Vagina (tissue), 2 donors: ENCODE measurements around the gene PLEKHG2. TPM values are rescaled to one million over a fixed set of nuclear protein-coding genes. Genes with fewer than 3 reads are reported as not detected.

ENCODE experiments used
- DNase-seq, 2 donors: peaks; one replicate each; pipeline ENCODE4 v3.0.0-alpha.2; 2017; ENCODE audit errors: extremely low spot score in 2 of 2
- H3K27ac ChIP-seq: fragments of 200-600 bp; sonication (generic); one replicate; pipeline ENCODE4 v1.5.1; 2019
- H3K27me3 ChIP-seq: fragments of 200-600 bp; sonication (generic); one replicate; pipeline ENCODE4 v1.5.1; 2019
- H3K36me3 ChIP-seq, 2 donors: fragments of 200-600 bp; sonication (generic); one replicate each; pipeline ENCODE4 v1.5.1; 2017 to 2019
- H3K4me1 ChIP-seq: fragments of 200-600 bp; sonication (generic); one replicate; pipeline ENCODE4 v1.5.1; 2019
- H3K4me3 ChIP-seq, 2 donors: fragments of 200-600 bp; sonication (generic); 1 replicate in 1 of 2; 2 replicates in 1 of 2; pipeline ENCODE4 v1.5.1; 2016 to 2019
- H3K9me3 ChIP-seq: fragments of 200-600 bp; sonication (generic); one replicate; pipeline ENCODE4 v1.5.1; 2019
- POLR2A ChIP-seq, 2 donors: fragments of 450-650 bp; IDR thresholded peaks; one replicate each; pipeline ENCODE4 v1.6.1; 2017; ENCODE audit warnings: antibody characterized with exemption in 2 of 2, mild to moderate bottlenecking in 2 of 2, moderate library complexity in 2 of 2
- POLR2AphosphoS5 ChIP-seq, 2 donors: sonication (generic); formaldehyde crosslinking; IDR thresholded peaks; one replicate each; pipeline ENCODE4 v1.9.0; 2017; ENCODE audit warnings: antibody characterized with exemption in 2 of 2, mild to moderate bottlenecking in 2 of 2, low read depth in 1 of 2; ENCODE audit not compliant: insufficient read depth in 1 of 2
- intact Hi-C: fragments of 100-400 bp; cut with DNase I; formaldehyde crosslinking; loops from one replicate; pipeline ENCODE4 v1.15.1; 2023
- total RNA-seq: library from RNA; depleted of rRNA; stranded (reverse); fragments of >200 nt; gene quantifications from one replicate; pipeline ENCODE4 v1.2.3, GENCODE V29; 2016
- TF ChIP-seq, protein P1 (sequence below), 3 experiments: fragments of 450-650 bp in 2 of 3; fragments of 200-600 bp in 1 of 3; sonication (generic) in 1 of 3; IDR thresholded peaks; one replicate each; pipeline ENCODE4 v1.5.1; 2017 to 2019; ENCODE audit warnings: antibody characterized with exemption in 3 of 3, mild to moderate bottlenecking in 2 of 3, moderate library complexity in 2 of 3

Gene PLEKHG2
- total RNA-seq, 1 donor from 2014 or later, result 18.9 TPM

DNA sequence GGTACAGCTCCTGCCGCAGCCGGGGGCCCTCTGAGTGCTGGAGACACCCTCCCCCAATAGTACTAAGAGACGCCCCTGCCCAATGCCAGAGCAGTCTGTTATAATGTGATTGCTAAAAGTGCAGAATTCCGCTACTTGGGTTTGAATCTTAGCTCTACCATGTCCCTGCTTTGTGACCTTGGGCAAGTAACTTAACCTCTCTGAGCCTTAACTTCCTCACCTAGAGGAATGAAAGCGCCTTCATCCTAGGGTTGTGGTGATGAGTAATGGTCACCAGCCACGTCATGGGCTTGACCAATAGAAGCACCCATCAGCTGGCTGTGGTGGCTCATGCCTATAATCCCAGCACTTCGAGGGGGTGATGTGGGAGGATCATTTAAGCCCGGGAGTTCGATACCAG is 6.5 kb downstream of the PLEKHG2 start:
- Histone ChIP-seq H3K4me3 (no peak overlapping the region), H3K36me3 (peaks cover 0 to 37% of the 10 kb centered on the region in 2 donors), H3K4me1 (peaks cover 30% of the 10 kb centered on the region), H3K27ac (no peak overlapping the region), H3K9me3 (no peaks in the 10 kb centered on the region), H3K27me3 (no peaks in the 10 kb centered on the region)
- TF ChIP-seq POLR2A (IDR thresholded peaks at IDR 0.05) (no peak), POLR2AphosphoS5 (IDR thresholded peaks at IDR 0.05; ENCODE audit: insufficient read depth in 1 of 2, low read depth in 1 of 2) (no peak)
- TF ChIP-seq, protein P1, sequence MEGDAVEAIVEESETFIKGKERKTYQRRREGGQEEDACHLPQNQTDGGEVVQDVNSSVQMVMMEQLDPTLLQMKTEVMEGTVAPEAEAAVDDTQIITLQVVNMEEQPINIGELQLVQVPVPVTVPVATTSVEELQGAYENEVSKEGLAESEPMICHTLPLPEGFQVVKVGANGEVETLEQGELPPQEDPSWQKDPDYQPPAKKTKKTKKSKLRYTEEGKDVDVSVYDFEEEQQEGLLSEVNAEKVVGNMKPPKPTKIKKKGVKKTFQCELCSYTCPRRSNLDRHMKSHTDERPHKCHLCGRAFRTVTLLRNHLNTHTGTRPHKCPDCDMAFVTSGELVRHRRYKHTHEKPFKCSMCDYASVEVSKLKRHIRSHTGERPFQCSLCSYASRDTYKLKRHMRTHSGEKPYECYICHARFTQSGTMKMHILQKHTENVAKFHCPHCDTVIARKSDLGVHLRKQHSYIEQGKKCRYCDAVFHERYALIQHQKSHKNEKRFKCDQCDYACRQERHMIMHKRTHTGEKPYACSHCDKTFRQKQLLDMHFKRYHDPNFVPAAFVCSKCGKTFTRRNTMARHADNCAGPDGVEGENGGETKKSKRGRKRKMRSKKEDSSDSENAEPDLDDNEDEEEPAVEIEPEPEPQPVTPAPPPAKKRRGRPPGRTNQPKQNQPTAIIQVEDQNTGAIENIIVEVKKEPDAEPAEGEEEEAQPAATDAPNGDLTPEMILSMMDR (IDR thresholded peaks at IDR 0.05), result no peak
- intact Hi-C loops, result no loop called here
- DNase-seq, result no peak

DNA sequence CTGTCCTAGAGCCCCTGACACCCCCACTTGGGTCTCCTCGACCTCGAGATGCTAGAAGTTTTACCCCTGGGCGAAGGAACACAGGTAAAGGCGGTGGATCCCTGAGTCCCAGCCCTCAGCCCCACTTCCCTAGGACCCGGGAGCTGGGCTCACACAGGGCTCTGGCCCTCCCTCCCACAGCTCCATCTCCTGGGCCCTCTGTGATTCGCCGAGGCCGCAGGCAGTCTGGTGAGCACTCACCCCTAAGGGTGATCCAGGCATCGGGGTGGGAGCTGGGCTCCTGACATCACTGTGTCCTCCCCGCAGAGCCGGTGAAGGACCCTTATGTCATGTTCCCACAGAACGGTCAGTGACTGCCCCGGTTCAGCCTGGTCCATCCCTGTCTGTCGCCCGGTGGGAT is 8.3 kb downstream of the PLEKHG2 start:
- no peak for DNase-seq
- Histone ChIP-seq H3K4me3 (no peak overlapping the region), H3K27me3 (no peaks in the 10 kb centered on the region), H3K27ac (no peak overlapping the region), H3K9me3 (no peaks in the 10 kb centered on the region), H3K4me1 (peaks cover 12% of the 10 kb centered on the region), H3K36me3 (peaks cover 0 to 36% of the 10 kb centered on the region in 2 donors)
- TF ChIP-seq, protein P1 (IDR thresholded peaks at IDR 0.05), result no peak
- no peak for TF ChIP-seq POLR2A (IDR thresholded peaks at IDR 0.05)
- TF ChIP-seq POLR2AphosphoS5 (IDR thresholded peaks at IDR 0.05; ENCODE audit: insufficient read depth in 1 of 2, low read depth in 1 of 2), result no peak
- intact Hi-C loops, result no loop called here

DNA sequence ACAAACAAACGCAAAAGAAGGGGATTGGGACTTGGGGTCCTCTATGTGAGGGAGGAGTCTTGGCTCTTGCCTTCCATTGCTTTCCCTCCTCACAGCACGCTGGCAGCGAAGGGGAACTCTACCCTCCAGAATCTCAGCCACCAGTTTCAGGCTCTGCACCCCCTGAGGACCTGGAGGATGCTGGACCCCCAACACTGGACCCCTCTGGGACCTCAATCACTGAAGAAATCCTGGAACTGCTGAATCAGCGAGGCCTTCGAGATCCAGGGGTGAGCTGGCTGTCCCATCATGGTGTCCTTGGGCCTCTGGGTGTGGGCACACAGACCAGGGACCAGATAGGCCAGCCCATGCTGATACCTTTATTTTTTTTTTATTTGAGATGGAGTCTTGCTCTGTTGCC is 9.6 kb downstream of the PLEKHG2 start:
- TF ChIP-seq, protein P1 (IDR thresholded peaks at IDR 0.05), result no peak
- TF ChIP-seq POLR2AphosphoS5 (IDR thresholded peaks at IDR 0.05; ENCODE audit: insufficient read depth in 1 of 2, low read depth in 1 of 2), result no peak
- no peak for TF ChIP-seq POLR2A (IDR thresholded peaks at IDR 0.05)
- DNase-seq, result no peak
- intact Hi-C loops, result no loop called here
- H3K9me3 ChIP-seq, result no peaks in the 10 kb centered on the region
- no peak overlapping the region for H3K4me3 ChIP-seq
- H3K4me1 ChIP-seq, result no peaks in the 10 kb centered on the region
- H3K27me3 ChIP-seq, result no peaks in the 10 kb centered on the region
- peaks cover 0 to 32% of the 10 kb centered on the region in 2 donors for H3K36me3 ChIP-seq
- no peak overlapping the region for H3K27ac ChIP-seq

DNA sequence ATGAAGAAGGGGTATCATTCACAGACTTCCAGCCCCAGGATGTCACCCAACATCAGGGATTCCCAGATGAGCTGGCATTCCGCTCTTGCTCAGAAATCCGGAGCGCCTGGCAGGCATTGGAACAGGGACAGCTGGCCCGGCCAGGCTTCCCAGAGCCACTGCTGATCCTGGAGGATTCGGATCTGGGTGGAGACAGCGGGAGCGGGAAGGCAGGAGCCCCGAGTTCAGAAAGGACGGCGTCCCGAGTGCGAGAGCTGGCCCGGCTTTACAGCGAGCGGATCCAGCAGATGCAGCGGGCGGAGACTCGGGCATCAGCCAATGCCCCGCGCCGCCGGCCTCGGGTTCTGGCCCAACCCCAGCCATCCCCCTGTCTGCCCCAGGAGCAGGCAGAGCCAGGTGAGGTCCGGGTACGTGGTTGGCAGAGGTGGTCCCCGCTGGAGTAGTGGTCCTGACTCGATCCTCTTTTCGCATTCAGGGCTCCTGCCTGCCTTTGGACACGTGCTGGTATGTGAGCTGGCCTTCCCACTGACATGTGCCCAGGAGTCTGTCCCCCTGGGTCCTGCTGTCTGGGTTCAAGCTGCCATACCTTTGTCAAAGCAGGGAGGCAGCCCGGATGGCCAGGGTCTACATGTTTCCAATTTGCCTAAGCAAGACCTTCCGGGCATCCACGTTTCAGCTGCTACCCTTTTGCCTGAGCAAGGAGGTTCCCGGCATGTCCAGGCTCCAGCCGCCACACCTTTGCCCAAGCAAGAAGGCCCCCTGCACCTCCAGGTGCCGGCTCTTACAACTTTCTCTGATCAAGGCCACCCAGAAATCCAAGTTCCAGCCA is 11.0 kb downstream of the PLEKHG2 start:
- Histone ChIP-seq H3K4me1 (peaks cover 5% of the 10 kb centered on the region), H3K4me3 (no peak overlapping the region), H3K36me3 (peaks cover 0 to 21% of the 10 kb centered on the region in 2 donors), H3K9me3 (no peaks in the 10 kb centered on the region), H3K27ac (no peak overlapping the region), H3K27me3 (no peaks in the 10 kb centered on the region)
- no peak for DNase-seq
- intact Hi-C loops, result no loop called here
- no peak for TF ChIP-seq POLR2A (IDR thresholded peaks at IDR 0.05)
- no peak for TF ChIP-seq POLR2AphosphoS5 (IDR thresholded peaks at IDR 0.05; ENCODE audit: insufficient read depth in 1 of 2, low read depth in 1 of 2)
- TF ChIP-seq, protein P1 (IDR thresholded peaks at IDR 0.05), result no peak

DNA sequence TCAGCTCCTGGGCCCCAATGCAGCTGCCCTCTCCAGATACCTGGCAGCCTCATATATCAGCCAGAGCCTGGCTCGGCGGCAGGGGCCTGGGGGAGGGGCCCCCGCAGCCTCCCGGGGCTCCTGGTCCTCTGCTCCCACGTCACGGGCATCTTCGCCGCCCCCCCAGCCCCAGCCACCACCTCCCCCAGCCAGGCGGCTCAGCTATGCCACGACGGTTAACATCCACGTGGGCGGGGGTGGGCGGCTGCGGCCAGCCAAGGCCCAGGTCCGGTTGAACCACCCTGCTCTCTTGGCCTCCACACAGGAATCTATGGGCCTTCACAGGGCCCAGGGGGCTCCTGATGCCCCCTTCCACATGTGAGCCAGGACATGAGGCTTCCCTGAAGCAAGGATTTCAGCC is 12.5 kb downstream of the PLEKHG2 start:
- no peaks in the 10 kb centered on the region for H3K27me3 ChIP-seq
- intact Hi-C loops, result no loop called here
- no peak for DNase-seq
- H3K4me1 ChIP-seq, result peaks cover 13% of the 10 kb centered on the region
- H3K4me3 ChIP-seq, result no peak overlapping the region
- H3K36me3 ChIP-seq, result peaks cover 0 to 9% of the 10 kb centered on the region in 2 donors
- H3K27ac ChIP-seq, result no peak overlapping the region
- no peaks in the 10 kb centered on the region for H3K9me3 ChIP-seq
- TF ChIP-seq POLR2A (IDR thresholded peaks at IDR 0.05) (no peak), POLR2AphosphoS5 (IDR thresholded peaks at IDR 0.05; ENCODE audit: insufficient read depth in 1 of 2, low read depth in 1 of 2) (no peak)
- TF ChIP-seq, protein P1 (IDR thresholded peaks at IDR 0.05), result no peak
